Kidney epithelial cell (primary cell): ENCODE measurements around the gene CDR2. TPM values are rescaled to one million over a fixed set of nuclear protein-coding genes. Genes with fewer than 3 reads are reported as not detected.

Experiments
- DNase-seq: peaks from one replicate; pipeline ENCODE4 v3.0.0-alpha.2; 2010; ENCODE audit warnings: low read depth
- H3K27me3 ChIP-seq: 2 replicates; pipeline ENCODE4 v1.6.0; 2011; ENCODE audit warnings: low read length; ENCODE audit not compliant: control insufficient read depth, insufficient read depth
- H3K36me3 ChIP-seq: 2 replicates; pipeline ENCODE4 v1.5.1; 2011; ENCODE audit warnings: low read length; ENCODE audit not compliant: control insufficient read depth, insufficient read depth
- H3K4me3 ChIP-seq: 2 replicates; pipeline ENCODE4 v1.5.1; 2011; ENCODE audit warnings: low read depth, mild to moderate bottlenecking, control low read depth, low read length
- total RNA-seq: library from RNA; depleted of rRNA; stranded (reverse); fragments of >200 nt; gene quantifications from 2 replicates; pipeline ENCODE4 v1.2.3, GENCODE V29; 2015
- TF ChIP-seq, protein P1 (sequence below): IDR thresholded peaks from 2 replicates; pipeline ENCODE4 v1.5.1; 2011; ENCODE audit warnings: mild to moderate bottlenecking, moderate library complexity, low read length, control low read depth, inconsistent platforms; ENCODE audit not compliant: insufficient read depth, poor library complexity, severe bottlenecking

The CDR2 gene
- total RNA-seq, 1 donor from 2014 or later: 27.0 TPM

DNA sequence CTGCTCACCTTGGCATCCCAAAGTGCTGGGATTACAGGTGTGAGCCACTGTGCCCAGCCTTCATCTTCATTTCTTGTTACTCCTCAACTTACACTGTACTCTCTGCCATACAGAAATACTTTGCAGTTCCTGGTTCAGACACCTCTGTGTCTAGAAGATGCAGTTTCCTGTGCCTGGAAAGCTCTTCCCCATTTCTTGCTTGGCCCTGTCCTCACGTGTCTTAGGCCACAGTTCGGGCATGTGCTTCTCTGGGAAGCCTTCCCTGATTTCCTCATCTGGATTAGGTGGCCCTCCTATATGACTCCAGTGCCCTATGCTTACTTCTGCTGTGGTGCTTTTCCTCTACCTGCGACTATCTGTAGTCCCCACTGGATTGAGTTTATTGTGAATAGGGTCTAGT is 26.5 kb upstream of the CDR2 start:
- no peaks in the 10 kb centered on the region for H3K36me3 ChIP-seq
- TF ChIP-seq, protein P1, sequence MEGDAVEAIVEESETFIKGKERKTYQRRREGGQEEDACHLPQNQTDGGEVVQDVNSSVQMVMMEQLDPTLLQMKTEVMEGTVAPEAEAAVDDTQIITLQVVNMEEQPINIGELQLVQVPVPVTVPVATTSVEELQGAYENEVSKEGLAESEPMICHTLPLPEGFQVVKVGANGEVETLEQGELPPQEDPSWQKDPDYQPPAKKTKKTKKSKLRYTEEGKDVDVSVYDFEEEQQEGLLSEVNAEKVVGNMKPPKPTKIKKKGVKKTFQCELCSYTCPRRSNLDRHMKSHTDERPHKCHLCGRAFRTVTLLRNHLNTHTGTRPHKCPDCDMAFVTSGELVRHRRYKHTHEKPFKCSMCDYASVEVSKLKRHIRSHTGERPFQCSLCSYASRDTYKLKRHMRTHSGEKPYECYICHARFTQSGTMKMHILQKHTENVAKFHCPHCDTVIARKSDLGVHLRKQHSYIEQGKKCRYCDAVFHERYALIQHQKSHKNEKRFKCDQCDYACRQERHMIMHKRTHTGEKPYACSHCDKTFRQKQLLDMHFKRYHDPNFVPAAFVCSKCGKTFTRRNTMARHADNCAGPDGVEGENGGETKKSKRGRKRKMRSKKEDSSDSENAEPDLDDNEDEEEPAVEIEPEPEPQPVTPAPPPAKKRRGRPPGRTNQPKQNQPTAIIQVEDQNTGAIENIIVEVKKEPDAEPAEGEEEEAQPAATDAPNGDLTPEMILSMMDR: no peak
- DNase-seq: no peak
- no peak overlapping the region for H3K4me3 ChIP-seq
- no peaks in the 10 kb centered on the region for H3K27me3 ChIP-seq

DNA sequence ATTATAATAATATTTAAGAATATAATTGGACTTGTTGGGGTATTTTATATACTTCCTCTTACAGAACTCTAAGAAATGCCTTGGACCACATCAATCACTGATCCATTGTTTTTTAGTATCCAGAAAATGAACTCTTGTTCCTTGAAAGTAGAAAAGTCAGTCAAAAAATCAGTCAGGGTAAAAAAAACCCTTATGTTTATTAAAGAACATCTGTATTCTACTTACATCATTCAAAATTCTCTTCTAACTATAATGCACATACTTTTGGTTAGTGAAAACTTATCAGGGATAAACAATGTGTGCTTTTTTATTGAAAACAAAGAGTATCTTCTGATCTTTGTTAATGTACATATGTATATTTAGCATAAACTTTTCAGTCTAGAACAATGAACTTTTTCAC is 23.5 kb upstream of the CDR2 start:
- H3K27me3 ChIP-seq: no peaks in the 10 kb centered on the region
- DNase-seq: no peak
- H3K36me3 ChIP-seq: no peaks in the 10 kb centered on the region
- TF ChIP-seq, protein P1: no peak
- H3K4me3 ChIP-seq: no peak overlapping the region

DNA sequence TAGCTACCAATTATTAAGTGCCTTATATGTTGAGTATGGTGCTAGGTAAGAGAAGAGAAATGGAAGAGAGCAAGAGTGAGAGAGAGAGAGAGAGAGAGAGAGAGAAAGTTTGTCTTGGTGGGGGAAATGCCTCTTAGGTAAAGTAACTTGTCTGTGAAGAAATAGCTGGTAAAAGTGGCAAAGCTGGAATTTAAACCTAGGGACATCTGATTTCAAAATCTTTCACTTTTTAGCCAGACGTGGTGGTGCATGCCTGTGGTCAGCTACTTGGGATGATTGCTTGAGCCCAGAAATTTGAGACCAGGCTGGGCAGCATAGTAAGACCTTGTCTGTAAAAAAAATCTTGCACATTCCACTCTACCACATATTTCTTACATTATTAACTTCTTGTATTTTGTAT is 23.0 kb upstream of the CDR2 start:
- H3K27me3 ChIP-seq: no peaks in the 10 kb centered on the region
- TF ChIP-seq, protein P1: no peak
- no peak overlapping the region for H3K4me3 ChIP-seq
- H3K36me3 ChIP-seq: no peaks in the 10 kb centered on the region
- DNase-seq: peak; percentile 88

DNA sequence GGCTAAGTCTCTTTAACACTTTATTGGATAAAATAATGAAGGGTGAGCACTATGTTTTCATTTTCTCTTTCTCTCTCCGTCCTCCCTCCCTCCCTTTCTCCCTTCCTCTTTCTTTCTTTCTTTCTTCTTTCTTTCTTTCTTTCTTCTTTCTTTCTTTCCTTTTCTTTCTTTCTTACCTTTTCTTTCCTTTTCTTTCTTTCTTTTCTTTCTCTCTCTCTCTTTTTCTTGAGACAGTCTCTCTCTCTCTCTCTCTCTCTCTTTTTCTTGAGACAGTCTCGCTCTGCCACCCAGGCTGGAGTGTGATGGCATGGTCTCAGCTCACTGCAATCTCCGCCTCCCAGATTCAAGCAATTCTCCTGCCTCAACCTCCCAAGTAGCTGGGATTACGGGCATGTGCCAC is 21.5 kb upstream of the CDR2 start:
- TF ChIP-seq, protein P1: no peak
- Histone ChIP-seq H3K36me3 (no peaks in the 10 kb centered on the region), H3K27me3 (no peaks in the 10 kb centered on the region), H3K4me3 (no peak overlapping the region)
- DNase-seq: no peak

DNA sequence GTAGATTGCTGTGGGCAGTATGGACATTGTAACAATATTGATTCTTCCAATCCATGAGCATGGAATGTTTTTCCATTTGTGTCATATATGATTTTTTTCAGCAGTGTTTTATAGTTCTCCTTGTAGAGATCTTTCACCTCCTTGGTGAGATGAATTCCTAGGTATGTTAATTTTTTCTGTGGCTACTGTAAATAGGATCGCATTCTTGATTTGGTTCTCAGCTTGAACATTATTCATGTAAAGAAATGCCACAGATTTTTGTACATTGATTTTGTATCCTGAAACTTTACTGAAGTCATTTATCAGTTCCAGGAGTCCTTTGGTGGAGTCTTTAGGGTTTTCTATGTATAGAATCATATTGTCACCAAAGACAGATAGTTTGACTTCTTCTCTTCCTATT is 19.7 kb upstream of the CDR2 start:
- DNase-seq: no peak
- TF ChIP-seq, protein P1: no peak
- no peak overlapping the region for H3K4me3 ChIP-seq
- H3K27me3 ChIP-seq: no peaks in the 10 kb centered on the region
- H3K36me3 ChIP-seq: no peaks in the 10 kb centered on the region

DNA sequence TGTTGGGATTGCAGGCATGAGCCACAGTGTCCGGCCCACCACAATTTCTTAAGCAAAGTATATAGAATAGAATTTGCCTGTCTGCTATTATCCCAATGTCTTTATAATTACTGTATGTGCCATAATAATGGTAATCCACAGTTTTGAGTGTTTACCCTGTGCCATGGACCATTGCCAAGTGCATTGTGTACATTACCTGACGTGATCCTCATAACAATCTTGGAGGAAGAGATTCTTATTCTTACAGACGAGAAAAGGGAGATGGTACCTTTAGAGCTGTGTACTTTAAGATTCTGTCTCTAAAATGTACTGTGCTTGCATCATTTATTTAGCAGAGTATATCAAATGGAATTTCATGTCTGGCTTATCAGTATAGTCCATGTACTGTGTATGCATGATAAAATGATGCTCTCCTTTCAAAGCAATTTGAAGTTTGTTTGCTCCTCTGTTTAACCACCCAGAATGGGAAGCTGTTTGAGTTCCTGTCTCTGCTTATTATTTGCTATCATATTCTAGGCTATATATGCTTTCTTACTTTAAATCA is 13.8 kb upstream of the CDR2 start:
- TF ChIP-seq, protein P1: no peak
- Histone ChIP-seq H3K36me3 (no peaks in the 10 kb centered on the region), H3K4me3 (no peak overlapping the region), H3K27me3 (no peaks in the 10 kb centered on the region)
- no peak for DNase-seq
